GM19351 (cell line): ENCODE results near the gene NID1.
"Not testable (repeated sequence)": the region's sequence is repeated elsewhere in the genome, so short reads cannot be mapped to it uniquely, and the experiment has no call there.

Source experiments
- ATAC-seq: cut with Tn5 transposase; IDR thresholded peaks from one replicate; pipeline ENCODE4 v1.9.1; 2021; ENCODE audit warnings: mild to moderate bottlenecking, moderate library complexity; ENCODE audit not compliant: unreplicated experiment

NID1 gene

GRCh38 chr1:236064674-236065508, at the start of gene NID1:
Gene NID1 (minus strand): TSS chr1:236065090. CDS start chr1:236065079, 11 bp downstream.
- no peak for ATAC-seq

- no peak for ATAC-seq
Observed at GRCh38 chr1:236114076-236114747, 49.3 kb upstream of the NID1 start.

- no peak for ATAC-seq
Observed at GRCh38 chr1:236113324-236114032, 48.6 kb upstream of the NID1 start.

GRCh38 chr1:236112332-236112627, 47.4 kb upstream of the NID1 start:
- no peak for ATAC-seq

GRCh38 chr1:236111527-236112331, 46.8 kb upstream of the NID1 start:
- no peak for ATAC-seq

- ATAC-seq = no peak
Observed at GRCh38 chr1:236110137-236110536, 45.2 kb upstream of the NID1 start.

GRCh38 chr1:236108027-236108648, 43.2 kb upstream of the NID1 start:
- no peak for ATAC-seq

GRCh38 chr1:236107121-236107907, 42.4 kb upstream of the NID1 start:
- no peak for ATAC-seq

- peak; percentile 74 for ATAC-seq
Observed at GRCh38 chr1:236103646-236104218, 38.8 kb upstream of the NID1 start.

- ATAC-seq = no peak
Observed at GRCh38 chr1:236103059-236103458, 38.2 kb upstream of the NID1 start.

GRCh38 chr1:236102611-236103010, 37.7 kb upstream of the NID1 start:
- no peak for ATAC-seq

GRCh38 chr1:236101233-236102200, 36.6 kb upstream of the NID1 start:
- ATAC-seq = no peak

GRCh38 chr1:236100799-236101198, 35.9 kb upstream of the NID1 start:
- no peak for ATAC-seq

GRCh38 chr1:236099355-236099974, 34.6 kb upstream of the NID1 start:
- no peak for ATAC-seq

- ATAC-seq = no peak
Observed at GRCh38 chr1:236098267-236098666, 33.4 kb upstream of the NID1 start.

GRCh38 chr1:236096660-236097482, 32.0 kb upstream of the NID1 start:
- not testable (repeated sequence) for ATAC-seq
